Activated CD8-positive, alpha-beta memory T cell treated with anti-CD3 and anti-CD28 coated beads for 24 hours (primary cell): Measurements from ENCODE around the gene NAV2.
"Not testable (repeated sequence)": the region's sequence is repeated elsewhere in the genome, so short reads cannot be mapped to it uniquely, and the experiment has no call there.

ENCODE experiments used
- DNase-seq: peaks from one replicate; pipeline ENCODE4 v3.0.0-alpha.2; 2020

NAV2 gene

DNA sequence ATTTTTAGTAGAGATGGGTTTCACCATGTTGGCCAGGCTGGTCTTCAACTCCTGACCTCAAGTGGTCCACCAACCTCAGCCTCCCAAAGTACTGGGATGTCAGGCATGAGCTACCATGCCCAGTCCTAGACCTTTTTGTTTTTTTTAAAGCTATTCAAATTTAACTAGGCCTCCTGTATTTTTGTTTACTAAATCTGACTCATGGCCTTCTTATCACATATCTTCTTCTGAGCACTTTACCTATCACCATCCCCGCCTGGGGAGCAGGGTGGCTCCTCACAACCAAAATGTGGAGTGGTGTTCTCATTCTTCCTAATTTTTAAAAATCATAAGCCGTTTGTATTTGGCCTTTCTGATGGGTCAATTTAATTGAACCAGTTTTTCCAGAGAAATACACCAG, 355.0 kb downstream of the NAV2 start:
- no peak for DNase-seq

DNA sequence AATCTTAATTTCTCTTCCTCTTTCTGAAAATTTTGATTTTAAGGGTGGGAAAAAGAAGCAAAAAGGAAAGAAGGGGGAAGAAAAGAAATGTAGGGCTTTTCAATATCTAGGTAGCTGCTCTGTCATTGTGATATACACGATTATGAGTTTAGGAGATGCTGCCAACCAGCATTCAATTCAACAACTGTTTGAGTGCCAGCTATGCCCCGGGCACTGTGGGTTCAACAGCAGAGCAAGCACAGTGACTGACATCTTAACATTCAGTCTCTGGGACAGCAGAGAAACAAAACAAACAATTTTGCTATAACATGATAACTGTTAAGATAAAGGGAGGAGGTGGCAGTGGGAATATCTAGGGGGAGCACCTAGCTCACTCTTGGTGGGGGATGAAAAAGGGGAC, 356.1 kb downstream of the NAV2 start:
- no peak for DNase-seq

DNA sequence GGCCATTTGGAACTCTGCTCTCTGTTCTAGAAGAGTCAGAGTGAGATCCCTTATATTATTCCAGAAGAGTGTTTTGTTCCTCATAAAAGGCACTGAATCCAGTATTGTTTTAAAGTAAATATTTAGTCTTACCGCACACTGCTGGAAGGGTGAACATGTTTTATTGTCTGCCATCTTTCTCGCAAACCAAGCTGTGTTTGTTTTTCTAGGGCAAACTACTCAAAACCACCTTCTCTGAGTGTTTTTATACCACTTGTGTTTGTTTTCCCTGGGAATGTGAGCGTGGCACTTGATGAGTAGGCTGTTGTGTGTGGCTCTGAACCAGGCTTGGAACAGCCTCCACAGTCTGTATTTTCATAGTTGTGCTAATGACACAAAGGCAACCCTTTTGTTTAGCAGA, 357.8 kb downstream of the NAV2 start:
- DNase-seq = no peak

DNA sequence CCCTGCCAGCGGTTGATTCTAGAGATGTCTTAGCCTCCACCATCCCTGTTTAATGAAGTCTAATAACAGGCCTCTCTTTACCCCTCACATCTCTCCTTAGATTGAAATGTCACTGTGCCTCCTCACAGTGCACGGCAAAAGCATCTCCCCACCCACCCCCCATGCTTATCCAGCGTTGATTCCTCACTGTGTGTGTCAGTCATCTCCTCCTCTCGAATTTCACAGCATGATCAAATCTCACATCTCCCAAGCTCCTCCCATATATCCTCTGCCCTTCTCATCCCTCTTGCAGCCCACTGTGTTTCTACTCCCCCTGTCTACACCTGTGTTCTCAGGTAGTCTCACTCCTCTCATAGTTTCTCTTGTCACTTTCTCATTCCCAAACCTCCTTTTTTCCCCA, 363.0 kb downstream of the NAV2 start:
- no peak for DNase-seq

DNA sequence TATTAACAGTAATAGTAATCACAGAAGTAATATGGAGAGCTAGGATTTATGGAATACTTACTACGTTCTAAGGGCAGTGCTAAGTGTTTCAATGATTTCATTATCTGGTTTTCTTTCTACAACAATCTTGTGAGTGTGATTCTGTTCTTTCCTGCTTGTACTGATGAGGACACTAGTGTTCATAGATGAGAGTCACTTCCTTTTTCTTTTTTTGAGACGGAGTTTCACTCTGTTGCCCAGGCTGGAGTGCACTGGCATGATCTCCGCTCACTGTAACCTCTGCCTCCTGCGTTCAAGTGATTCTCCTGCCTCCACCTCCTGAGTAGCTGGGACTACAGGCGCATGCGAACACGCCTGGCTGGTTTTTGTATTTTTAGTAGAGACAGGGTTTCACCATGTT, 366.2 kb downstream of the NAV2 start:
- DNase-seq = no peak

DNA sequence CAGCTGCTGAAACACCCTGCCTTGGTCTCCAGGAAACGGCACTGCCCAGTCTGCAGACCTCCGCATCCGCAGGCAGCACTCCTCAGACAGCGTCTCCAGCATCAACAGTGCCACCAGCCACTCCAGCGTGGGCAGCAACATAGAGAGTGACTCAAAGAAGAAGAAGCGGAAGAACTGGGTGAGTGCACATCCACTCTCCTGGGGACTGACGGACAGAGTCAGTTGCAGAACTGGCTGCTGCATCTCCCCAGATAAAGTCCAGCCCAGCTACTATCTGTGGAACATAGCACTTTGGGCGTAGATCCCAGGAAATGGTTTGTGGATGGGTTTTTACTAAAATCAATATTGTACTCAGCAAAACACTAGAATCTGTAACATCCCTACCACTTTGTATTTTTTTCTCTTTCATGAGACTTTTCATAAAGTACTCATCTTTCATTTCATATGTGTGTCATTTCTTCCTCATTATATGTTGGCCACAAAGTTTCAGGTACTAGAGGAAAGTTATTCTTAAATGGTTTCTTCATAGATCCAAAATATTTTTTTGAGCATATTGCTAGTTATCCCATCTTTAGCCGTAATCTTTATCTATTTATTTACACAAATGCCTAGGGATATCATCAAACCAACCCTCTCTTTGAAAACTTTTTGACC, 367.5 kb downstream of the NAV2 start:
- no peak for DNase-seq

DNA sequence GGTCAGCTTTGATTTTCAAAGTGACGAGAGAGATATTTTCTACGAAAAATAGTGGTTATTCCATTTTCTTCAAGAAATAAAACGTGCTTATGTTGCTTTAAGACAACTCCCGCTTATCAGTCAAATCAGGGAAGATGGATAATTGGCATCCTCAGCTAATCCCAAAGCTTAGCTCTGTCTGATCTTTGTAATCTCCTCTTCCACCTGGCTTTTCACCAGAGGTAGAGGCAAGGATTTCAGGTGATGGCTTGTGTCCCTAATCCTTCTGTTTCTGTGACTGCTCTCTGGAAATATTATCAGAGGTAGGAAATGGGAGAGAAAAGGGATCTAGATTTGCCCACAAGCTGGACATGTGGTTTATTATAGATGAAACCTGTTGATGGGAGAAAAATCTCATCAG, 368.7 kb downstream of the NAV2 start:
- DNase-seq = no peak

DNA sequence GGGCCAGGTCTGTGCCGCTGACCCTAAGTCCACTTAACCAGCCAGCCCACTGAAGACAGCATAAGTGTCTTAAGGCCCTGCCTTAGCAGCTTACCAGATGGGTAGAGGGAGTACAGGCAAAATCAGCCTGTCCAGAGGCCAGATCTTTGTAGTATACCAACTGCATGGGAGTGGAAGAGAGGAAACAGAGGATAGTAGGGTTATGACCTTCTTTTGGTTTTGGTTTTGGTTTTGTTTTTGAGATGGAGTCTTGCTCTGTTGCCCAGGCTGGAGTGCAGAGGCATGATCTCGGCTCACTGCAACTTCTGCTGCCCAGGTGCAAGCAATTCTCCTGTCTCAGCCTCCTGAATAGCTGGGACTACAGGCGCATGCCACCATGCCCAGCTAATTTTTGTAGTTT, 371.2 kb downstream of the NAV2 start:
- not testable (repeated sequence) for DNase-seq

DNA sequence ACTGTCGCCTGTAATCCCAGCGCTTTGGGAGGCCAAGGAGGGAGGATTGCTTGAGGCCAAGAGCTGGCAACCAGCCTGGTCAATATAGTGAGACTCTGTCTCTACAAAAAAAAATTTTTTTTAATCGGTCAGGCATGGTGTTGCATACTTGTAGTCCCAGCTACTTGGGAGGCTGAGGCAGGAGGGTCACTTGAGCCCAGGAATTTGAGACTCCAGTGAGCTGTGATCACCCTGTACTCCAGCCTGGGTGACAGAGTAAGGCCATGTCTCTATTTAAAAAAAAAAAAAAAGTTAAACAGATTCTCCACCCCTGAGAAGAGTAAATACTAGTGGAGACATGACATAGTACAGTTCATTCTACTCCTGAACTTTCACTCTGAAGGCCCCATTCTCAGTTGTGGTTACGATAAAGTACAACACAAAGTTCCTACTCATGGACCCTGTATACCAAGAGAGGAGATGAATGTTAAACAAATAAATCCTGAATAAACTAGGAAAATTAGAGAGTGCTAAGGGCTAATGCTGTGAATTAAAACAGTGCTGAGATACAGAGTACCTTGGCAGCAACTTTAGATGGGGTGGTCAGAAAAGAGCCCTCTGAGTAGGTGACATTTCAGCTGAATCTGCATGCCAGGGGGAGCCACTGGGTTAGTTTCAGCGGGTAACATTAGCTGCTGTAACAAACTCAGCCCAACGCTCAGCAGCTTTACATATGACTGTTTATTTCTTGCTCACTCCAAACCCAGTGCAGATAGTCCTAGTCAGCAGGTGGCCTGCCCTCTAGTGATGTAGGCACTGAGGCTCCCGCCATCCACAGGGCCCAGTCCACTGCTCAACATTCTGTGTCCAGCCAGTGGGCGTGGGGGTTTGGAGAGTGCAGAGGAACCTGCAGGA, 372.5 kb downstream of the NAV2 start:
- no peak for DNase-seq

DNA sequence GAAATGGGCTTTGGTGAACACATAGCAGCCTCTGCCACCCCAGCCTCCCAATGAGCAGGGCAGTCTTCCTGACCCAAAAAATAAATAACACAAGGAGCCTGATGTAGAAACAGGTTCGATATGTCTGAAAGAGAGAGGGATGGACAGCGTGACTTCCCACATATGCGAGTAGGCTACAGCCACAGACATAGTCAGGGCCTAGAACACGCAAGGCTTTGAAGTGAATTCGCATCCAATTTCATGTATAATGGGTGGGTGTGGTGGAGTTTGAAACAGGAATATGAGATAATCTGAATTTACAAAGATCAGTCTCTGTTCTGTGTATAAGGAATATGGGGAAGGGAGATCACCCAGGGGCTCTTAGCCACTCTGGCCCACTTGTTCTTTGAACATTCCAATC, 373.3 kb downstream of the NAV2 start:
- no peak for DNase-seq

DNA sequence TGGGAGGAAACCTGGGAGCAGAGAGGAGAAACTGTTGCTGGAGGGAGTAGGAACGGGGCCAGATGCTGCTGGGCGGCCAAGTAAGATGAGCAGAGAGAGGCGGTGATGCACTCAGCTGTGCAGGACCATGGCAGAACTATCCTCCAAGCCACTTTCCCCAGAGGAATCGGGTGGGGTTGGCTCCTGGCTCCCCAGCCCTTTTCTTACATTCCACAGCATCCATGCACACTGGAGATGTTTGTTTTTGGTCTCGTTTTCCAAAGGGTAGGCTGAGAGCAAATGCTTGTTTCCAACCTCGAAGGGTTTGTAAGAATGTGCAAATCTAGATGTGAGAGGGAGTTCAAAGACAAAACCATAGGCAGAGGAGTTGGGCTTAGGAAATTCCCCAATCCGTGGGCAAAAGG, 374.5 kb downstream of the NAV2 start:
- no peak for DNase-seq

DNA sequence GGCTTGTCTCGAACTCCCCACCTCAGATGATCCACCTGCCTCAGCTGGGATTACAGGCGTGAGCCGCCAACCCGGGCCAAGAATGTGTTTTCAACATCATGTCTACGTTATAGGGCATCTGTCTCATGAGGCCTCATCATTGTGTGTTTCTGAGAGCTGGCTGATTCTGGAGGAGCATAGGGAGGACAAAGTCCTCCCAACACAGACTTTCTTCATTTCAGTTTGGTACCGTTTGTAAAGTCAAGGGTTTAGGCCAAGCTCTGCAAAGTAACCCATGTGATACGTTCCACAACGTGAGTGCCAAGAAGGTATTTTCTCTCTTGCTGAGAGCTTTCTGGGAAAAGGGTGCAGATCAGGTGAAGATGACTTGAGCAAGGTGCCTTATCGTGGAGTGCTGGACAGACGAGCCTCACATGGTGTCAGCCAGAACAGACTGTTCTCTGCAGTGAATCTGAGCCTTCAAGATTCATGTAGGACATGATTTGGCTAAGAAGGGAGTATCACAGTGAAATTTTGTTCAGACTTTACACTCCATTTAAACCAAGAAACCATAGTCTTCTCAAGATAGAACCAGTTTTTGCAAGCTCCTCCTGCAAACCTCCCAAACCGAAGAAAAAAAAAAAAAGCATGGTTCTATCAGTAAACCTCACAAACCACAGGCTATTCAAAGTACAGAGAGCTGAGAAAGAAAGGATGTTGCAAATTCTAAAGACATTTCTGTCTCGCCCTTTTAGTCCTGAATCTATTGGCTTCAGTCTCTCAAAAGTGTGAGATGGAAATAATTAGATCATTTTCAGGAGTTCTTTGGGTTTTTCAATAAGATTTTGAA, 376.0 kb downstream of the NAV2 start:
- DNase-seq = no peak

DNA sequence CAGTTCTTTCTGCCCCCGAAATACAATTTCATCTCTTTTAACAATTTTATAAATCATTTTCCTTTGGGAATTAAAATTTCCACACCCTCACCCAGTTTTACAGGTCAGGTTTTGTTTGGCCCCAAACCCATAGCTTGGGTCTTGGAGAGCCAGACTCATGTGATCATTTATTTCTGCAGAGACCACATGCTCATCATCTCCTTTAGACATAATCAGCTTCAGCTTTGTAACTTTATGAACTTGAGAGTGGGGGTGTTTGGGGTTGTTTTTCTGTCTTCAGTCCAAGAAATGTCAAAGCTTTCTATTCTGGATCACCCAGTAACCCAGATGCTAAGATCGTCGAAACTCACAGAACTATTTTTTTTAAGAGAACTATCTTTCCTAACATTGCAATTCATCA, 376.7 kb downstream of the NAV2 start:
- no peak for DNase-seq

DNA sequence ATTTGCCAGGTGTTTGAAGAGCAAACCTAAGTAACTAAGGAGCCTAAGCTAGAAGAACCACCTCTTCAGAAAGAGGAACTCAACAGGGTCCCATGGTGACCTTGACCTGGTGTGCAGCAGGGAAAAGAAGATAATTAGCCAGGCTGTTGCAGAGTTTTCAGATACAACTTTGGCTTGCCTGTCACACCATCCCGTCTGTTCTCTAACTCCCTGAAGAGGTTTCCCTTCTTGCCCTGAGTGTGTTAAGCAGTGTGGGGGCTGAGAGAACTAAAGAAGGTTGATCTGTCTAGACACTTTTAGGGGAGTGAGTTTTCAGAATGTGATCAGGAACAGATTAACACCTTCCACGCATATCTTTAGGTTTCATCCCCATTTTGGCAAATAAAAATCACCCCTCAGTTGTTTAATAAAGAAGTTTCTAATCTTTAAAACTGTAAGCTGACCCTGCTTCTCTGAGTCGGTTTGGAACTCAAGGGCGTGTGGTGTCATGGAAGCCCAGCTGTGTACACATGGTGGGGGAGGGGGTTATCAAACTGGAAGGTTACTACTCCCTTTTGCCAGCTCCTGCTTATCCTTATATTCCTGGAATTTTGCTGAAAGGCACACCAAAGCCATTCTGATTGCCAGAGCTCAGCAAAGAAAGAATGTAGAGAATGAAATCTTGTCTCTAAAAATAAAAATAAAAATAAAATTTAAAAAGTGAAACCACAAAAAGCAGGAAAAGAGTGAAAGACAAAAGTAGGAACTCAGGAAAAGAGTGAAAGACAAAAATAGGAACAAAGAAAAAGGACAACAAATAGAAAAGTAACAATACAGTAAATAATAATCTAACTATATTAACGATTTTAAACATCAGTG, 377.4 kb downstream of the NAV2 start:
- DNase-seq = no peak

DNA sequence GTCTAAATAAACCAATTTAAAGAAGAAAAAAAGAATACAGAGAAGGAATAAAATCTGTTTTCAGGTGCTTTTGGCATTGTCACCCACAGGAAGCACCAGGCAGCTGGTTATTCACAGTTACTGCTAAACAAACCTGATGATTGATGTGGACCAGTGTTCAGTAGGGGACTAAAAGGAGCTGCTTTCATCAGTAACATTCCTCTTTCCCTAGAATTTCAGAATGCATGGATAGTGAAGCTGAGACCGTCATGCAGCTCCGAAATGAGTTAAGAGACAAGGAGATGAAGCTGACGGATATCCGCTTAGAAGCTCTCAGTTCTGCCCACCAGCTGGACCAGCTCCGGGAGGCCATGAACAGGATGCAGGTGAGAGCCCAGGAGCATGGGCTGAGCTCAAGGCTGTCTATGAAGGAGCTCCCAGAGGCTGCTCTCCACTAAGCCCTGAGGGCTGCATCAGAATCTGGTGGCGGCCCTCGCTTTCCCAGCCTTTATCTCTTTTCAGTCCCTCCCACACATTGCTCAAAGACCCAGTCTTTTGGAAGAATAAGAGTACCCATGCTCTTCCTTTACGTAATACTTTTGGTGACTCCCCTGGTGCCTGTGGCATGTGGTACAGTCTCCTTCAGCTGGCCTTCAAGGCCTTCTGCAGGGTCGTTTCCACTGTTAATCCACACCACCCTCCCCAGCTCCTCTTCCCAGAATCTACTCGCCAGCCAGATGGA, 378.2 kb downstream of the NAV2 start:
- DNase-seq = no peak

DNA sequence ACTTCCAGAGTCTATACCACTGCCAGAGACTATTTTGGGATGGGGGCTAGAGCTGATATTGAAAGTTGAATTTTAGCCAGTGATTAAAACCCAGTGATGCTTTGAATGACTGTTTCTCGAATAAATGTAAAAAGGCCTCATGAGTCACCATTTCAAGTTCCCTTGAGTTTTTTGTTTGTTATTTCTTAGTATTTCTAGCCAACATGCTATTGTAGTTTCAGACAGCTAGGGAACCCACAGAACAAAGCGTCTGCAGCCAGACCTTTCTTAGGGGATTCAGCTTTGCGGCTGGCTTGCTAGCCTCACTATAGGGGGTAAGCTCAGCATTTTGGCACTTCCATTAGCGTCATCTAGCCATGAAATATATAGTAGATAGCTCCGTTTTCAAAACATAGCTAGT, 381.1 kb downstream of the NAV2 start:
- no peak for DNase-seq

DNA sequence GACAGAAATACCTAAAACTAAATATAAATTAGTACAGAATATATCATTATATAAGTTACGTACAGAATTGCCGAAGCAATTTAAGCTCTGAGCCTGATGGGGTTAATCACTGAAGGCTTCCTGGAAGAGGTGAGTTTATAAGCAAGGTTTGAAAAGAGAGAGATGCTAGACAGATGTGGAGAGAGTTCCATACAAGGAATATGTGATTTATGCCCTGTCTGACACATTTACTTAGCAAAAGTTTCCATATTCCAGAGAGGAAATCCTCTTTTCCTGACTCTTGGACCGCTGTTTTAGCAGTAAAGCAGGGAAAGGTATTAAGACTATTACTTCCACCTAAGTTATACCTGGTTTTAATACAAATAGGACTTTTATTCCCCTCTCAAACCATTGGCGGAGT, 382.6 kb downstream of the NAV2 start:
- no peak for DNase-seq

DNA sequence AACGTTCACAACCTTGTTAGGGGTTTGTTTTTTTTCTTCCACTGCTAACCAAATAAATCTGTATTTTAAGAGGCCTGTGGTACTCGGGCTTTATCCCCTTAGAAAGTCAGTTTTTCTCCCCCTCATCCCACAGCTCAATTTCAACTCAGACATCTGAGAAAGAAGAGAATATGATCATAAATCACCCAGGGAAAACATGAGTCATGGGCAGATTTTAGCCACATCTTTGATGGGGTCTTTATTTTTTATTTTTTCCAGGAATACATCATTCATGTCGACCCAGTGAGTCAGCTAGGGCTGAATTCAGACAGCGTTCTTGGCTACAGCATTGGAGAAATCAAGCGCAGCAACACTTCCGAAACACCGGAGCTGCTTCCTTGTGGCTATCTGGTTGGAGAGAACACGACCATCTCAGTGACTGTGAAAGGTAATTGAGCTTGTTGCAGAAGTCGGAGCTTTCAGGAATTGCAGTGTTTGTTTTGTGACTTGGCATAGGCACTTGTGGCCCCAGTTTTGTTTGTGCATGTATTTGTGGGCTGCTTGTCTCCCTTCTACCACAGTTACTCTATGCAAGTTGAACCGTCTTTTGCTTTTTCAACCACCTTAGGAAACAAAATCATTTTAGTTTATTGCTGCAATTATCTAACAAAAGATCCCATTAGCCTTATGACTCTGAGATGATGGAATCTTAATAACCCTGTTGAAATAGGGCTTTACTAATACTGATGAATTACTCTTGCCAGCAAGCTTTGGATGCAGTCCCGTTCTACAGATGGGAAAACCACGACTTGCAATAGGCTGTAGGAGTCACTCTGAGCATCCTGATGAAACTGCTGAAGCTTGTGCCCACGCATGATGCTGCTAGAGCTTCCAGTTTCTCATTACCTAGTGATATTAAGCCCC, 384.9 kb downstream of the NAV2 start:
- DNase-seq = no peak

DNA sequence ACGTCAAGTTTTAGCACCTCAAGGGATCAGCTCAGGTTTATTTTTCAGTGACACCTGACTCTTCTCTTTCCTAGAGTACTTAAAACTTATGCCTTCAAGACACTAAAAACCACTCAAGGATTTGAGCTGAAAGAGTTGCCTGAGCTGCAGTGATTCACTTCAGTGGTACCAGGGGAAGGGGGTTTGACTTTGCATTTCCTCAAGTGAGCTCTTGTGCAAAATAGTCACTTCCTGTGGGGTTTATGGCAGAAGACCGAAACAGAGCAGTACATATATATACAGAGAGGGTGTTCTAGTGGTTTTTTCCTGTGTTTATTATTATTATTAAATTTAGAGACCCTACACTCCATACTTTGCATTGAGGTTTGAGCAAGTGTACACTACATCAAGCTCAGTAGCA, 386.9 kb downstream of the NAV2 start:
- DNase-seq = no peak

DNA sequence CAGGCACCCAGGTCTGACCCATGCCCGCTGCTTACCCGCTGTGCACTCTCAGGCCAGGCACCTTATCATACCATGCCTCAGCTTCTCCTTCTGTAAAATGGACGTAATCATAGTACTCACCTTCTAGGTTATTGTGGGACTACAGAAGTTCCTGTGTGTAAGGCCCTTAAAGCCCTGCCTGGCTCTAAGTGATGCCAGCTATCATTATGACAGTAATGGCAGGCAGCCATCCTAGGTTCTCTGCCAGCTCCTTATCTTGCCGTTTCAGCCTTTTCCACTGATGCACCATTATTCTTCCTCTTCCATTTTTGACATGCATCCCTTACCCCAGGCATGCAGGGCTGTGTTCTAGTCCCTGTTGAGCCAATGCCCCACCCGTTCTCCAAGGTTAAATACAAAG, 389.8 kb downstream of the NAV2 start:
- no peak for DNase-seq

DNA sequence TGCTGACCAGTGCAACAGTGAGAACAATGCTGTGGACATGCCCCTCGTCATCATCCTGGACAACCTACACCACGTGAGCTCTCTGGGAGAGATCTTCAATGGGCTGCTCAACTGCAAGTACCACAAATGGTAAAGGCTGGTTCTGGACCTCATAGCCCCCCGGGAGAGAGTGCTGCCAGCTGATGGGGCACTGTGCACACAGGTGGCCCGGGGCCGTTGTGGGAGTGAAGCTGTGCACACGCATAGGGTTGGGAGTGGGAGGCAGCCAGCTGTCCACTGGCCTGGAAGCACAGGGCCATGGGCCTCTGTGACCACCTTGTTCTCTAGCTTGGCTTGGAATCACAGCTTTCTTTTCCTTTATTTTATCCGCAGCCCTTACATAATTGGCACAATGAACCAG, 390.6 kb downstream of the NAV2 start:
- no peak for DNase-seq
